Measurements from ENCODE around the gene WFDC10B.
"Not testable (repeated sequence)": the region's sequence is repeated elsewhere in the genome, so short reads cannot be mapped to it uniquely, and the experiment has no call there.

DNA sequence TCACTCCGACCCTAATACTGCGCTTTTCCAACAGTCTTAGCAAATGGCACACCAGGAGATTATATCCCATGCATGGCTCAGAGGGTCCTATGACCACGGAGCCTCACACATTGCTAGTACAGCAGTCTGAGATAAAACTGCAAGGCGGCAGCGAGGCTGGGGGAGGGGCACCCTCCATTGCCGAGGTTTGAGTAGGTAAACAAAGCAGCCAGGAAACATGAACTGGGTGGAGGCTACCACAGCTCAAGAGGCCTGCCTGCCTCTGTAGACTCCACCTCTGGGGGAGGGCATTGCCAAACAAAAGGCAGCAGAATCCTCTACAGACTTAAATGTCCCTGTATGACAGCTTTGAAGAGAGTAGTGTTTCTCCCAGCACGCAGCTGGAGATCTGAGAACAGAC, 53.1 kb downstream of the WFDC10B start:
- not testable (repeated sequence) for TF ChIP-seq FOXP1 (CRISPR knock-in tag; IDR thresholded peaks at IDR 0.05; ENCODE audit: borderline replicate concordance); ZNF671 (CRISPR knock-in tag; IDR thresholded peaks at IDR 0.05); TCF7 (CRISPR knock-in tag; IDR thresholded peaks at IDR 0.05; ENCODE audit: low read depth); CTCF (IDR thresholded peaks at IDR 0.05); NR3C1 (CRISPR knock-in tag; conservative IDR thresholded peaks at IDR 0.05; ENCODE audit: low read depth); E2F5 (CRISPR knock-in tag; IDR thresholded peaks at IDR 0.05); E2F4 (CRISPR knock-in tag; IDR thresholded peaks at IDR 0.05; ENCODE audit: borderline replicate concordance, low read depth); TP53 (CRISPR knock-in tag; IDR thresholded peaks at IDR 0.05); SOX15 (CRISPR knock-in tag; IDR thresholded peaks at IDR 0.05); ATF2 (CRISPR knock-in tag; IDR thresholded peaks at IDR 0.05; ENCODE audit: borderline replicate concordance, low read depth); NFYB (CRISPR knock-in tag; conservative IDR thresholded peaks at IDR 0.05; ENCODE audit: low read depth)

Data from WTC11 (cell line).